ENCODE measurements around the gene ITPKC.

ITPKC gene

GRCh38 chr19:40716482-40717324 is at the start of gene ITPKC, which contains the start of gene COQ8B:
TSS of gene ITPKC (plus strand) at chr19:40717112. CDS start at chr19:40717136, 24 bp downstream.
TSS of gene COQ8B (minus strand) at chr19:40716886. CDS start at chr19:40714632, 2,254 bp downstream.
- intact Hi-C loops (cut with DNase I): loop anchor here (2.0 to 10.0 kb wide), 3 partner anchors 34 to 546 kb away; partner anchors contain the start of genes ACTMAP and SNRPA
- DNase-seq: peak; percentile 99 to 100 (median 100)

GRCh38 chr19:40667602-40668001 is 49.3 kb upstream of the ITPKC start:
- intact Hi-C loops (cut with DNase I): loop anchor here (10.0 kb wide), 1 partner anchor 307 kb away; no protein-coding TSS in a partner anchor
- peak in 1 of 10 donors; percentile 67 for DNase-seq

GRCh38 chr19:40668991-40669614 is 47.8 kb upstream of the ITPKC start:
- no peak for DNase-seq
- intact Hi-C loops (cut with DNase I): loop anchor here (10.0 kb wide), 1 partner anchor 306 kb away; no protein-coding TSS in a partner anchor

GRCh38 chr19:40671404-40671803 is 45.5 kb upstream of the ITPKC start:
- peak in 9 of 10 donors; percentile 32 to 96 (median 71) for DNase-seq
- intact Hi-C loops (cut with DNase I): no loop called here

GRCh38 chr19:40672038-40672437 is 44.9 kb upstream of the ITPKC start:
- intact Hi-C loops (cut with DNase I): no loop called here

GRCh38 chr19:40672573-40673299 is 44.2 kb upstream of the ITPKC start:
- intact Hi-C loops (cut with DNase I): no loop called here
- DNase-seq: no peak

More at GRCh38 chr19:40672038-40672437, 44.9 kb upstream of the ITPKC start:
- peak in 1 of 10 donors; percentile 26 for DNase-seq

GRCh38 chr19:40673397-40673796 is 43.5 kb upstream of the ITPKC start:
- peak in 1 of 10 donors; percentile 39 for DNase-seq
- intact Hi-C loops (cut with DNase I): no loop called here

- peak in 1 of 10 donors; percentile 19 for DNase-seq
- intact Hi-C loops (cut with DNase I): no loop called here
Measured at GRCh38 chr19:40674291-40674690, 42.6 kb upstream of the ITPKC start.

GRCh38 chr19:40677156-40677555 is 39.8 kb upstream of the ITPKC start:
- peak in 2 of 10 donors; percentile 46 to 60 for DNase-seq
- intact Hi-C loops (cut with DNase I): no loop called here

GRCh38 chr19:40681039-40681438 is 35.9 kb upstream of the ITPKC start:
- intact Hi-C loops (cut with DNase I): no loop called here

GRCh38 chr19:40682431-40682964 is 34.4 kb upstream of the ITPKC start:
- intact Hi-C loops (cut with DNase I): no loop called here
- peak in 1 of 10 donors; percentile 76 for DNase-seq

More at GRCh38 chr19:40681039-40681438, 35.9 kb upstream of the ITPKC start:
- no peak for DNase-seq

- intact Hi-C loops (cut with DNase I): no loop called here
- peak in 1 of 10 donors; percentile 15 for DNase-seq
Measured at GRCh38 chr19:40683437-40683836, 33.5 kb upstream of the ITPKC start.

- peak in 2 of 10 donors; percentile 59 to 76 for DNase-seq
- intact Hi-C loops (cut with DNase I): no loop called here
Measured at GRCh38 chr19:40684280-40684679, 32.6 kb upstream of the ITPKC start.

GRCh38 chr19:40685016-40685526 is 31.8 kb upstream of the ITPKC start:
- intact Hi-C loops (cut with DNase I): no loop called here

GRCh38 chr19:40685563-40685962 is 31.3 kb upstream of the ITPKC start:
- peak in 2 of 10 donors; percentile 72 to 85 for DNase-seq
- intact Hi-C loops (cut with DNase I): no loop called here

More at GRCh38 chr19:40685016-40685526, 31.8 kb upstream of the ITPKC start:
- DNase-seq: peak in 2 of 10 donors; percentile 39 to 40

- intact Hi-C loops (cut with DNase I): no loop called here
- peak in 2 of 10 donors; percentile 60 to 62 for DNase-seq
Measured at GRCh38 chr19:40686882-40687524, 29.9 kb upstream of the ITPKC start.

- peak in 4 of 10 donors; percentile 43 to 84 (median 66) for DNase-seq
Measured at GRCh38 chr19:40687525-40688016, 29.3 kb upstream of the ITPKC start.

GRCh38 chr19:40688309-40688708 is 28.6 kb upstream of the ITPKC start:
- DNase-seq: peak in 2 of 10 donors; percentile 1 to 20
- intact Hi-C loops (cut with DNase I): no loop called here

More at GRCh38 chr19:40687525-40688016, 29.3 kb upstream of the ITPKC start:
- intact Hi-C loops (cut with DNase I): no loop called here

GRCh38 chr19:40688987-40689338 is 27.9 kb upstream of the ITPKC start:
- intact Hi-C loops (cut with DNase I): no loop called here
- DNase-seq: peak in 1 of 10 donors; percentile 46
